ENCODE results near the gene TAF5L. TPM values are rescaled to one million over a fixed set of nuclear protein-coding genes. Genes with fewer than 3 reads are reported as not detected.

TAF5L gene
- total and polyA plus RNA-seq, 10 donors = 7.0 to 24.7 (median 17.8) TPM

GRCh38 chr1:229629261-229629660 lies 3.3 kb upstream of the TAF5L start:
- no peak overlapping the region for H3K27ac ChIP-seq
- DNase-seq = no peak
- intact Hi-C loops (cut with DNase I; ENCODE audit: low total_unique reads) = loop anchor here (5.0 kb wide), 1 partner anchor 72 kb away; the partner anchor contains the start of gene ABCB10
- H3K4me3 ChIP-seq = no peak overlapping the region
- H3K4me1 ChIP-seq = peaks cover 14 to 41% (median 24%) of the 10 kb centered on the region in 6 donors
- 87 to 94% (median 91%) methylated on average over 2 of the region's 2 CpGs for WGBS, 5 donors
- peaks cover 0 to 39% (median 6%) of the 10 kb centered on the region in 6 donors for H3K36me3 ChIP-seq
- H3K27me3 ChIP-seq (replicated peaks in 1 of 7) = no peaks in the 10 kb centered on the region
- TF ChIP-seq POLR2A (IDR thresholded peaks at IDR 0.05) (no peak), POLR2AphosphoS5 (IDR thresholded peaks at IDR 0.05) (no peak), CTCF (IDR thresholded peaks at IDR 0.05 in 8 of 11, conservative IDR thresholded peaks at IDR 0.05 in 3 of 11) (no peak)
- no peaks in the 10 kb centered on the region for H3K9me3 ChIP-seq

- WGBS, 5 donors = 4 to 10% (median 6%) methylated on average over 4 of the region's 4 CpGs
- no peaks in the 10 kb centered on the region for H3K27me3 ChIP-seq (replicated peaks in 1 of 7)
- peaks cover 0 to 16% (median 0%) of the 10 kb centered on the region in 6 donors for H3K36me3 ChIP-seq
- H3K4me3 ChIP-seq = peak overlapping the region; percentile 87 to 100 (median 94)
- H3K27ac ChIP-seq = peak overlapping the region in 1 of 8 donors; percentile 75
- H3K9me3 ChIP-seq = no peaks in the 10 kb centered on the region
- no peak for DNase-seq
- H3K4me1 ChIP-seq = peaks cover 21 to 63% (median 37%) of the 10 kb centered on the region in 6 donors
- TF ChIP-seq POLR2AphosphoS5 (IDR thresholded peaks at IDR 0.05) = no peak
- TF ChIP-seq CTCF (IDR thresholded peaks at IDR 0.05 in 8 of 11, conservative IDR thresholded peaks at IDR 0.05 in 3 of 11) = no peak
- TF ChIP-seq POLR2A (IDR thresholded peaks at IDR 0.05) = no peak
- intact Hi-C loops (cut with DNase I; ENCODE audit: low total_unique reads) = loop anchor here (5.0 kb wide), 1 partner anchor 70 kb away; the partner anchor contains the start of gene ABCB10
Measured at GRCh38 chr1:229627003-229627402, 1.1 kb upstream of the TAF5L start.

- peak; percentile 90 for DNase-seq
- 0 to 1% (median 1%) methylated on average over 30 to 80 of the region's 86 CpGs for WGBS, 5 donors
- Histone ChIP-seq H3K4me3 (peak overlapping the region; percentile 87 to 100 (median 94)), H3K27ac (peak overlapping the region; percentile 75 to 96 (median 90)), H3K9me3 (no peaks in the 10 kb centered on the region), H3K36me3 (peaks cover 0 to 11% (median 0%) of the 10 kb centered on the region in 6 donors), H3K27me3 (replicated peaks in 1 of 7) (no peaks in the 10 kb centered on the region), H3K4me1 (peaks cover 21 to 75% (median 39%) of the 10 kb centered on the region in 6 donors)
- intact Hi-C loops (cut with DNase I; ENCODE audit: low total_unique reads) = loop anchor here (5.0 kb wide), 1 partner anchor 68 kb away; the partner anchor contains the start of gene ABCB10
- TF ChIP-seq POLR2AphosphoS5 (IDR thresholded peaks at IDR 0.05) = peak in 1 of 3 donors; percentile 12
- no peak for TF ChIP-seq CTCF (IDR thresholded peaks at IDR 0.05 in 8 of 11, conservative IDR thresholded peaks at IDR 0.05 in 3 of 11)
Measured at GRCh38 chr1:229625071-229625914, 629 bp downstream of the TAF5L start.

Data from spleen (tissue), 11 donors.